VCaP (cell line): ENCODE measurements around the gene UQCC2.

ENCODE experiments used
- H3K27ac ChIP-seq: fragments of 450-650 bp; 2 replicates; pipeline ENCODE4 v1.5.1; 2017
- CTCF ChIP-seq: fragments of 450-650 bp; conservative IDR thresholded peaks from 2 replicates; pipeline ENCODE4 v1.5.1; 2017; ENCODE audit warnings: mild to moderate bottlenecking, moderate library complexity

Gene UQCC2

GRCh38 chr6:33662318-33662717, 49.2 kb downstream of the UQCC2 start:
- no peak for TF ChIP-seq CTCF

GRCh38 chr6:33661106-33661838, 50.2 kb downstream of the UQCC2 start:
- TF ChIP-seq CTCF = no peak
- H3K27ac ChIP-seq = no peak overlapping the region

More at GRCh38 chr6:33662318-33662717, 49.2 kb downstream of the UQCC2 start:
- H3K27ac ChIP-seq = no peak overlapping the region

- H3K27ac ChIP-seq = no peak overlapping the region
- no peak for TF ChIP-seq CTCF
Measured at GRCh38 chr6:33659986-33660385, 51.5 kb downstream of the UQCC2 start.

GRCh38 chr6:33658982-33659689, 52.4 kb downstream of the UQCC2 start:
- H3K27ac ChIP-seq = no peak overlapping the region
- no peak for TF ChIP-seq CTCF

GRCh38 chr6:33656844-33657243, 54.7 kb downstream of the UQCC2 start:
- TF ChIP-seq CTCF = no peak
- no peak overlapping the region for H3K27ac ChIP-seq

GRCh38 chr6:33654831-33655554, 56.5 kb downstream of the UQCC2 start:
- TF ChIP-seq CTCF = no peak
- no peak overlapping the region for H3K27ac ChIP-seq

- TF ChIP-seq CTCF = no peak
- no peak overlapping the region for H3K27ac ChIP-seq
Measured at GRCh38 chr6:33652002-33652401, 59.5 kb downstream of the UQCC2 start.
